Neural cell (in vitro differentiated cells): ENCODE results near the gene ZNF331. TPM values are rescaled to one million over a fixed set of nuclear protein-coding genes. Genes with fewer than 3 reads are reported as not detected.

Source experiments
- H2AFZ ChIP-seq: fragments of 200-600, 300-800 bp; sonication (generic), shearing (Covaris generic); 2 replicates; pipeline ENCODE4 v1.6.0; 2014; ENCODE audit warnings: low read depth, mild to moderate bottlenecking, antibody characterized with exemption, low read length, moderate library complexity
- H3F3A ChIP-seq: fragments of 200-600 bp; shearing (Covaris generic); 2 replicates; pipeline ENCODE4 v1.6.1; 2016; ENCODE audit warnings: mild to moderate bottlenecking, moderate library complexity, mixed read lengths, antibody characterized with exemption, low read length; ENCODE audit not compliant: insufficient read depth, poor library complexity, severe bottlenecking
- H3K27ac ChIP-seq: fragments of 200-600, 300-800 bp; sonication (generic), shearing (Covaris generic); 2 replicates; pipeline ENCODE4 v1.5.1; 2014; ENCODE audit warnings: mild to moderate bottlenecking, low read length, moderate library complexity
- H3K27me3 ChIP-seq: fragments of 300-800, 200-600 bp; sonication (generic), shearing (Covaris generic); 2 replicates; pipeline ENCODE4 v1.6.0; 2014; ENCODE audit warnings: mild to moderate bottlenecking, low read depth, low read length, moderate library complexity; ENCODE audit not compliant: insufficient read depth
- H3K36me3 ChIP-seq: fragments of 300-800, 200-600 bp; sonication (generic), shearing (Covaris generic); 2 replicates; pipeline ENCODE4 v1.5.1; 2014; ENCODE audit warnings: mild to moderate bottlenecking, antibody characterized with exemption, low read length, moderate library complexity; ENCODE audit not compliant: insufficient read depth
- H3K4me2 ChIP-seq: fragments of 300-800, 200-600 bp; sonication (generic), shearing (Covaris generic); 2 replicates; pipeline ENCODE4 v1.6.0; 2014; ENCODE audit warnings: mild to moderate bottlenecking, low read length
- H3K4me3 ChIP-seq: fragments of 300-800, 200-600 bp; sonication (generic), shearing (Covaris generic); 2 replicates; pipeline ENCODE4 v1.5.1; 2014; ENCODE audit warnings: mild to moderate bottlenecking, low read length, moderate library complexity
- H3K79me2 ChIP-seq: fragments of 200-600 bp; shearing (Covaris generic); replicated peaks from 2 replicates; pipeline ENCODE4 v1.6.0; 2014; ENCODE audit warnings: mild to moderate bottlenecking, low read length, moderate library complexity; ENCODE audit not compliant: insufficient read depth
- H3K9ac ChIP-seq: fragments of 300-800, 200-600 bp; sonication (generic), shearing (Covaris generic); 2 replicates; pipeline ENCODE4 v1.6.1; 2016; ENCODE audit warnings: mild to moderate bottlenecking, low read length, mixed read lengths
- H3K9me2 ChIP-seq: fragments of 200-600 bp; shearing (Covaris generic); 2 replicates; pipeline ENCODE4 v1.6.1; 2016; ENCODE audit warnings: mild to moderate bottlenecking, low read length, mixed read lengths; ENCODE audit not compliant: insufficient read depth
- H3K9me3 ChIP-seq: fragments of 200-600, 300-800 bp; sonication (generic), shearing (Covaris generic); 2 replicates; pipeline ENCODE4 v1.6.1; 2016; ENCODE audit warnings: mild to moderate bottlenecking, mixed run types, low read length, moderate library complexity, mixed read lengths
- H4K20me1 ChIP-seq: fragments of 200-600 bp; shearing (Covaris generic); 2 replicates; pipeline ENCODE4 v1.6.1; 2016; ENCODE audit warnings: mild to moderate bottlenecking, mixed run types; ENCODE audit not compliant: insufficient read depth
- CTCF ChIP-seq: fragments of 450-650 bp; IDR thresholded peaks from 2 replicates; pipeline ENCODE4 v1.5.1; 2014; ENCODE audit warnings: antibody characterized with exemption, mild to moderate bottlenecking, moderate library complexity; ENCODE audit not compliant: poor library complexity, severe bottlenecking
- EP300 ChIP-seq: fragments of 450-650 bp; conservative IDR thresholded peaks from 2 replicates; pipeline ENCODE4 v1.6.1; 2014; ENCODE audit warnings: antibody characterized with exemption, mild to moderate bottlenecking, moderate library complexity; ENCODE audit not compliant: poor library complexity, severe bottlenecking
- EZH2 ChIP-seq: fragments of 200-600, 300-800 bp; shearing (Covaris generic), sonication (generic); IDR thresholded peaks from 2 replicates; pipeline ENCODE4 v1.6.1; 2014; ENCODE audit warnings: antibody characterized with exemption, low read length, borderline replicate concordance, mild to moderate bottlenecking; ENCODE audit not compliant: insufficient read depth, poor library complexity, severe bottlenecking
- MXI1 ChIP-seq: fragments of 450-650 bp; conservative IDR thresholded peaks from 2 replicates; pipeline ENCODE4 v1.6.1; 2014; ENCODE audit warnings: antibody characterized with exemption, mild to moderate bottlenecking; ENCODE audit not compliant: poor library complexity, severe bottlenecking
- POLR2AphosphoS5 ChIP-seq: IDR thresholded peaks from 2 replicates; pipeline ENCODE4 v1.6.1; 2012
- RAD21 ChIP-seq: fragments of 450-650 bp; conservative IDR thresholded peaks from 2 replicates; pipeline ENCODE4 v1.6.1; 2014; ENCODE audit warnings: antibody characterized with exemption, mild to moderate bottlenecking, moderate library complexity
- REST ChIP-seq: IDR thresholded peaks from 2 replicates; pipeline ENCODE4 v1.6.1; 2012; ENCODE audit warnings: borderline replicate concordance
- SMC3 ChIP-seq: fragments of 450-650 bp; conservative IDR thresholded peaks from 2 replicates; pipeline ENCODE4 v1.6.1; 2014; ENCODE audit warnings: antibody characterized with exemption, mild to moderate bottlenecking, moderate library complexity; ENCODE audit not compliant: poor library complexity
- TAF1 ChIP-seq: IDR thresholded peaks from 2 replicates; pipeline ENCODE4 v1.6.1; 2012; ENCODE audit warnings: low read depth
- polyA plus RNA-seq: library from polyadenylated mRNA; depleted of rRNA; stranded (reverse); fragments of >200 nt; gene quantifications from 2 replicates; pipeline ENCODE4 v1.2.3, GENCODE V29; 2014

The ZNF331 gene
- polyA plus RNA-seq, 1 donor from 2014 or later = 10.7 TPM

GRCh38 chr19:53579518-53579917 is 41.6 kb downstream of the ZNF331 start:
- no peaks in the 10 kb centered on the region for H3F3A ChIP-seq
- H3K27me3 ChIP-seq = no peaks in the 10 kb centered on the region
- no peak overlapping the region for H3K9ac ChIP-seq
- H3K9me3 ChIP-seq = peaks cover 11% of the 10 kb centered on the region
- H2AFZ ChIP-seq = no peak overlapping the region
- H3K9me2 ChIP-seq = no peaks in the 10 kb centered on the region
- H3K36me3 ChIP-seq = peaks cover 10% of the 10 kb centered on the region
- H3K27ac ChIP-seq = no peak overlapping the region
- no peak for TF ChIP-seq EP300
- no peak for TF ChIP-seq TAF1
- no peak for TF ChIP-seq CTCF
- no peak for TF ChIP-seq EZH2
- TF ChIP-seq MXI1 = no peak
- no peak for TF ChIP-seq SMC3
- TF ChIP-seq POLR2AphosphoS5 = no peak
- no peak for TF ChIP-seq REST
- no peak for TF ChIP-seq RAD21
- H3K4me2 ChIP-seq = no peak overlapping the region
- no peaks in the 10 kb centered on the region for H4K20me1 ChIP-seq
- no peaks in the 10 kb centered on the region for H3K79me2 ChIP-seq
- H3K4me3 ChIP-seq = no peak overlapping the region

GRCh38 chr19:53580871-53581835 is 43.2 kb downstream of the ZNF331 start:
- no peak overlapping the region for H3K9ac ChIP-seq
- no peak overlapping the region for H2AFZ ChIP-seq
- H3K79me2 ChIP-seq = no peaks in the 10 kb centered on the region
- TF ChIP-seq RAD21 = no peak
- TF ChIP-seq POLR2AphosphoS5 = no peak
- no peak for TF ChIP-seq SMC3
- no peak for TF ChIP-seq TAF1
- TF ChIP-seq MXI1 = no peak
- TF ChIP-seq CTCF = no peak
- TF ChIP-seq EP300 = no peak
- TF ChIP-seq EZH2 = no peak
- TF ChIP-seq REST = no peak
- no peaks in the 10 kb centered on the region for H4K20me1 ChIP-seq
- no peak overlapping the region for H3K4me2 ChIP-seq
- H3K27ac ChIP-seq = no peak overlapping the region
- no peaks in the 10 kb centered on the region for H3F3A ChIP-seq
- no peak overlapping the region for H3K4me3 ChIP-seq
- H3K27me3 ChIP-seq = no peaks in the 10 kb centered on the region
- H3K9me3 ChIP-seq = peaks cover 11% of the 10 kb centered on the region
- peaks cover 10% of the 10 kb centered on the region for H3K36me3 ChIP-seq
- H3K9me2 ChIP-seq = no peaks in the 10 kb centered on the region
